Measurements from ENCODE around the gene GRB2. TPM values are rescaled to one million over a fixed set of nuclear protein-coding genes. Genes with fewer than 3 reads are reported as not detected.
A peak's percentile ranks its signal among the peaks of the same experiment; 100 is the strongest.

The GRB2 gene
- total and polyA plus RNA-seq, 2 of the 8 experiments (the other 6 are each of a cell fraction or from before 2014, with no cell fraction given): 44.2 to 101 TPM

GRCh38 chr17:75405365-75406221 is at the start of gene GRB2 (continued):
- TF ChIP-seq CTBP2 (IDR thresholded peaks at IDR 0.05; ENCODE audit: borderline replicate concordance, insufficient read depth, insufficient read length, low read length) (no peak), ATF3 (IDR thresholded peaks at IDR 0.05; ENCODE audit: insufficient read depth, low read depth, low read length) (no peak), KDM1A (IDR thresholded peaks at IDR 0.05; ENCODE audit: borderline replicate concordance, low read length) (no peak), HDAC6 (IDR thresholded peaks at IDR 0.05; ENCODE audit: low read depth, low read length) (no peak), TAF7 (optimal IDR thresholded peaks at IDR 0.05; ENCODE audit: borderline replicate concordance, low read depth, low read length) (no peak), GABPA (IDR thresholded peaks at IDR 0.05; ENCODE audit: borderline replicate concordance, insufficient read depth, low read length) (no peak), SRF (IDR thresholded peaks at IDR 0.05; ENCODE audit: low read depth, low read length) (no peak), RAD21 (IDR thresholded peaks at IDR 0.05 in 1 of 2, conservative IDR thresholded peaks at IDR 0.05 in 1 of 2; ENCODE audit: low read depth in 2 of 2, low read length in 2 of 2) (no peak), SUZ12 (IDR thresholded peaks at IDR 0.05; ENCODE audit: low read length) (no peak), KDM4A (IDR thresholded peaks at IDR 0.05; ENCODE audit: low read depth, low read length, severe bottlenecking) (peak; percentile 55), MAFK (IDR thresholded peaks at IDR 0.05; ENCODE audit: low read depth, low read length) (no peak), RNF2 (IDR thresholded peaks at IDR 0.05; ENCODE audit: borderline replicate concordance, low read depth, low read length, missing control alignments, poor library complexity, severe bottlenecking) (no peak), EP300 (IDR thresholded peaks at IDR 0.05; ENCODE audit: borderline replicate concordance in 1 of 2, low read depth in 2 of 2, low read length in 2 of 2) (no peak), CEBPB (IDR thresholded peaks at IDR 0.05; ENCODE audit: low read depth, low read length) (no peak), USF2 (IDR thresholded peaks at IDR 0.05; ENCODE audit: low read length) (no peak), CREB1 (IDR thresholded peaks at IDR 0.05) (no peak; the same call in 1 of the 2 replicates), CBX8 (IDR thresholded peaks at IDR 0.05; ENCODE audit: borderline replicate concordance, low read depth, low read length) (no peak), EZH2 (IDR thresholded peaks at IDR 0.05; ENCODE audit: low read depth, low read length, severe bottlenecking) (no peak), SIN3A (conservative IDR thresholded peaks at IDR 0.05 in 1 of 2, IDR thresholded peaks at IDR 0.05 in 1 of 2; ENCODE audit: low read depth in 1 of 2, low read length in 2 of 2) (peak; percentile 20 to 62; a peak in 2 of 4 replicates), ASH2L (IDR thresholded peaks at IDR 0.05; ENCODE audit: low read length) (peak; percentile 67)

Measured in H1 (cell line).